H1 (cell line): Measurements from ENCODE around the gene LRRC49. TPM values are rescaled to one million over a fixed set of nuclear protein-coding genes. Genes with fewer than 3 reads are reported as not detected.

Experiments used
- CTCF ChIA-PET: fragments of 300-600 bp; sonication (Branson Sonifier 250); formaldehyde crosslinking; loops from one replicate; lab custom pipeline; 2021; ENCODE audit not compliant: partially characterized antibody; lab: Charles Lee
- POLR2A ChIA-PET: fragments of 300-600 bp; sonication (Branson Sonifier 250); formaldehyde crosslinking; loops from one replicate; lab custom pipeline; 2021; ENCODE audit warnings: inconsistent platforms; ENCODE audit not compliant: partially characterized antibody; lab: Charles Lee
- DNase-seq, 2 experiments: peaks; one replicate each; pipeline versions ENCODE4 v3.0.0 to v3.0.0-alpha.2; 2010 to 2022; ENCODE audit warnings: low spot score in 2 of 2, low read depth in 1 of 2, mixed read lengths in 1 of 2
- FAIRE-seq: peaks from 2 replicates; lab custom pipeline; 2011; peaks lifted over from hg19 to GRCh38; lab: Jason Lieb, UNC
- H2AFZ ChIP-seq: 2 replicates; pipeline ENCODE4 v1.8.1; 2012; ENCODE audit warnings: low read length, inconsistent platforms
- H2AK5ac ChIP-seq: 2 replicates; pipeline ENCODE4 v1.6.1; 2013; ENCODE audit warnings: low read depth, low read length
- H2BK120ac ChIP-seq: replicated peaks from 2 replicates; pipeline ENCODE3; 2013; ENCODE audit warnings: low read depth, low read length, inconsistent platforms
- H2BK12ac ChIP-seq: 2 replicates; pipeline ENCODE4 v1.6.1; 2013; ENCODE audit warnings: low read depth, low read length
- H2BK15ac ChIP-seq: 2 replicates; pipeline ENCODE4 v1.6.1; 2013; ENCODE audit warnings: low read length
- H2BK20ac ChIP-seq: 2 replicates; pipeline ENCODE4 v1.6.1; 2013; ENCODE audit warnings: low read length
- H2BK5ac ChIP-seq: 2 replicates; pipeline ENCODE4 v1.6.1; 2013; ENCODE audit warnings: low read depth, low read length
- H3K14ac ChIP-seq: 2 replicates; pipeline ENCODE4 v1.6.1; 2013; ENCODE audit warnings: inconsistent platforms; ENCODE audit not compliant: insufficient read length
- H3K18ac ChIP-seq: 2 replicates; pipeline ENCODE4 v1.6.1; 2013; ENCODE audit warnings: low read length; ENCODE audit errors: extremely low read depth
- H3K23ac ChIP-seq: 2 replicates; pipeline ENCODE4 v1.6.1; 2013; ENCODE audit warnings: inconsistent platforms; ENCODE audit not compliant: insufficient read length
- H3K23me2 ChIP-seq: 2 replicates; pipeline ENCODE4 v1.6.1; 2013; ENCODE audit warnings: low read depth, low read length
- H3K27ac ChIP-seq: 2 replicates; pipeline ENCODE4 v1.6.1; 2011; ENCODE audit warnings: low read depth, low read length, inconsistent platforms
- H3K27me3 ChIP-seq, 4 experiments: replicated peaks in 1 of 4; 1 replicate in 1 of 4; 2 replicates in 3 of 4; pipeline versions ENCODE4 v1.6.1 to v1.8.1; 2011 to 2013; ENCODE audit warnings: low read length in 3 of 4, mild to moderate bottlenecking in 3 of 4, inconsistent platforms in 2 of 4, mixed read lengths in 2 of 4, moderate library complexity in 1 of 4; ENCODE audit not compliant: control insufficient read depth in 3 of 4, insufficient read depth in 3 of 4; ENCODE audit errors: extremely low read depth in 1 of 4
- H3K36me3 ChIP-seq, 4 experiments: 2 replicates each; pipeline versions ENCODE4 v1.6.1 to v1.8.1; 2011 to 2013; ENCODE audit warnings: mild to moderate bottlenecking in 4 of 4, low read length in 3 of 4, moderate library complexity in 2 of 4, control low read depth in 1 of 4, inconsistent platforms in 1 of 4; ENCODE audit not compliant: insufficient read depth in 4 of 4, control insufficient read depth in 2 of 4
- H3K4ac ChIP-seq: replicated peaks from 2 replicates; pipeline ENCODE3; 2013; ENCODE audit warnings: low read length, low read depth, mixed read lengths, inconsistent platforms; ENCODE audit not compliant: insufficient read length
- H3K4me1 ChIP-seq, 4 experiments: replicated peaks in 1 of 4; 1 replicate in 1 of 4; 2 replicates in 3 of 4; pipeline versions ENCODE4 v1.6.1 to v1.8.1; 2011 to 2013; ENCODE audit warnings: low read length in 3 of 4, inconsistent platforms in 2 of 4, mixed read lengths in 1 of 4; ENCODE audit not compliant: insufficient read depth in 4 of 4, control insufficient read depth in 3 of 4
- H3K4me2 ChIP-seq, 2 experiments: 2 replicates each; pipeline versions ENCODE4 v1.6.1 to v1.8.1; 2011 to 2013; ENCODE audit warnings: low read depth in 2 of 2, low read length in 2 of 2, control low read depth in 1 of 2, inconsistent platforms in 1 of 2, mild to moderate bottlenecking in 1 of 2; ENCODE audit not compliant: insufficient read depth in 1 of 2
- H3K4me3 ChIP-seq, 4 experiments: fragments of 200-600, 300-600 bp in 1 of 4; sonication (generic), shearing (Covaris generic), sonication (Bioruptor Twin) in 1 of 4; 2 replicates each; pipeline versions ENCODE4 v1.5.1 to v1.8.1; 2011 to 2016; ENCODE audit warnings: low read length in 4 of 4, low read depth in 3 of 4, control low read depth in 2 of 4, inconsistent platforms in 2 of 4, mild to moderate bottlenecking in 2 of 4, mixed read lengths in 1 of 4, moderate library complexity in 1 of 4; ENCODE audit not compliant: insufficient read depth in 2 of 4; ENCODE audit errors: extremely low read depth in 1 of 4
- H3K56ac ChIP-seq: replicated peaks from 2 replicates; pipeline ENCODE3; 2013; ENCODE audit warnings: low read depth, mild to moderate bottlenecking, mixed read lengths, low read length, inconsistent platforms; ENCODE audit not compliant: insufficient read length
- H3K79me1 ChIP-seq: 2 replicates; pipeline ENCODE4 v1.6.1; 2013; ENCODE audit warnings: low read depth, low read length, control low read depth
- H3K79me2 ChIP-seq, 2 experiments: 2 replicates each; pipeline versions ENCODE4 v1.6.1 to v1.8.1; 2012 to 2013; ENCODE audit warnings: low read length in 2 of 2, mild to moderate bottlenecking in 2 of 2, inconsistent platforms in 1 of 2; ENCODE audit not compliant: insufficient read depth in 2 of 2, control insufficient read depth in 1 of 2
- H3K9ac ChIP-seq, 4 experiments: replicated peaks in 1 of 4; 1 replicate in 1 of 4; 2 replicates in 3 of 4; pipeline versions ENCODE4 v1.6.1 to v1.8.1; 2011 to 2013; ENCODE audit warnings: low read depth in 3 of 4, low read length in 3 of 4, control low read depth in 2 of 4, mild to moderate bottlenecking in 2 of 4, moderate library complexity in 2 of 4, inconsistent platforms in 1 of 4; ENCODE audit errors: extremely low read depth in 1 of 4
- H3K9me3 ChIP-seq, 2 experiments: 2 replicates each; pipeline versions ENCODE4 v1.6.1 to v1.8.1; 2012 to 2013; ENCODE audit warnings: mild to moderate bottlenecking in 2 of 2, moderate library complexity in 2 of 2, control low read depth in 1 of 2, inconsistent platforms in 1 of 2, low read depth in 1 of 2, low read length in 1 of 2, mixed read lengths in 1 of 2; ENCODE audit not compliant: insufficient read depth in 2 of 2
- H4K20me1 ChIP-seq, 2 experiments: replicated peaks in 1 of 2; 2 replicates each; pipeline versions ENCODE3 to v1.8.1; 2011 to 2013; ENCODE audit warnings: inconsistent platforms in 2 of 2, low read length in 2 of 2, mild to moderate bottlenecking in 1 of 2; ENCODE audit not compliant: insufficient read depth in 2 of 2, control insufficient read depth in 1 of 2
- H4K5ac ChIP-seq: 2 replicates; pipeline ENCODE4 v1.6.1; 2013; ENCODE audit warnings: low read length, low read depth, mixed read lengths, inconsistent platforms; ENCODE audit not compliant: insufficient read length
- H4K8ac ChIP-seq: 2 replicates; pipeline ENCODE4 v1.8.0; 2013; ENCODE audit warnings: mild to moderate bottlenecking, moderate library complexity, low read length, inconsistent platforms; ENCODE audit not compliant: insufficient read depth; ENCODE audit errors: extremely low read depth
- H4K91ac ChIP-seq: replicated peaks from 2 replicates; pipeline ENCODE3; 2013; ENCODE audit warnings: low read length, mixed read lengths, inconsistent platforms; ENCODE audit not compliant: insufficient read length
- CBX8 ChIP-seq: fragments of 300-800, 300-1000 bp; sonication (generic); IDR thresholded peaks from 2 replicates; pipeline ENCODE4 v1.7.1; 2016; ENCODE audit warnings: low read depth, low read length, borderline replicate concordance
- CHD1 ChIP-seq: IDR thresholded peaks from 2 replicates; pipeline ENCODE4 v1.6.1; 2012; ENCODE audit warnings: low read depth, low read length, improper control_type of control experiment
- EGR1 ChIP-seq: IDR thresholded peaks from 2 replicates; pipeline ENCODE4 v1.6.1; 2011; ENCODE audit warnings: low read depth, low read length, borderline replicate concordance
- GABPA ChIP-seq: IDR thresholded peaks from 2 replicates; pipeline ENCODE4 v1.6.1; 2011; ENCODE audit warnings: mild to moderate bottlenecking, low read length, moderate library complexity, borderline replicate concordance; ENCODE audit not compliant: insufficient read depth
- JUN ChIP-seq: IDR thresholded peaks from 2 replicates; pipeline ENCODE4 v1.6.1; 2011; ENCODE audit warnings: low read depth, mild to moderate bottlenecking, improper control_type of control experiment, low read length
- JUND ChIP-seq: IDR thresholded peaks from 2 replicates; pipeline ENCODE4 v1.6.1; 2011; ENCODE audit warnings: mild to moderate bottlenecking, improper control_type of control experiment, low read length
- NANOG ChIP-seq: IDR thresholded peaks from 2 replicates; pipeline ENCODE4 v1.6.1; 2011; ENCODE audit warnings: low read length, low read depth, mild to moderate bottlenecking, inconsistent platforms; ENCODE audit not compliant: insufficient read depth, poor library complexity, severe bottlenecking
- POLR2A ChIP-seq, 2 experiments: IDR thresholded peaks; 1 replicate in 1 of 2; 2 replicates in 1 of 2; pipeline ENCODE4 v1.6.1; 2011; ENCODE audit warnings: low read depth in 2 of 2, low read length in 2 of 2, mild to moderate bottlenecking in 2 of 2; ENCODE audit errors: control extremely low read depth in 1 of 2
- SAP30 ChIP-seq: fragments of 300-600 bp; sonication (generic); IDR thresholded peaks from 2 replicates; pipeline ENCODE4 v1.7.1; 2012; ENCODE audit warnings: low read length, moderate library complexity, mild to moderate bottlenecking, inconsistent platforms; ENCODE audit not compliant: insufficient read depth, insufficient replicate concordance
- SP4 ChIP-seq: IDR thresholded peaks from 2 replicates; pipeline ENCODE4 v1.6.1; 2012; ENCODE audit warnings: low read length, inconsistent platforms
- TAF1 ChIP-seq: IDR thresholded peaks from 2 replicates; pipeline ENCODE4 v1.6.1; 2011; ENCODE audit warnings: mild to moderate bottlenecking, low read depth, low read length
- TEAD4 ChIP-seq: IDR thresholded peaks from 2 replicates; pipeline ENCODE4 v1.6.1; 2012; ENCODE audit warnings: low read depth, low read length, inconsistent platforms, mixed read lengths
- WGBS, 2 experiments: shearing (Covaris generic) in 1 of 2; methylation state at CpG; one replicate each; pipeline versions ENCODE4 v1.1.6 to v1.1.7; 2013 to 2015; ENCODE audit warnings: low lambda C conversion rate in 2 of 2, mixed read lengths in 2 of 2, inconsistent platforms in 1 of 2, low coverage in 1 of 2, missing lambda C conversion rate in 1 of 2; ENCODE audit not compliant: insufficient replicate concordance in 2 of 2, insufficient coverage in 1 of 2, insufficient read length in 1 of 2; ENCODE audit errors: extremely low coverage in 1 of 2, missing lambda C conversion rate in 1 of 2; 5-methylcytosine and 5-hydroxymethylcytosine counted together
- polyA plus RNA-seq, 7 experiments: library from polyadenylated mRNA; depleted of rRNA in 3 of 7; stranded (reverse) in 5 of 7; unstranded in 2 of 7; fragments of >200 nt in 5 of 7; fragments of 200-250 nt in 2 of 7; gene quantifications; 1 replicate in 5 of 7; 2 replicates in 1 of 7; 4 replicates in 1 of 7; pipeline versions ENCODE4 v1.2.1 to v1.2.3, GENCODE V29; 2011 to 2013; ENCODE audit warnings: missing spikeins in 2 of 7, mixed read lengths in 2 of 7
- total RNA-seq: library from RNA; stranded (reverse); fragmentation: NEBNext Ultra II Directional; extraction: Animal tissue kit (Norgen Biotek cat#: 25700); gene quantifications from 2 replicates; pipeline ENCODE4 v1.2.1, GENCODE V29; 2021
- TF ChIP-seq, protein P1 (sequence below): IDR thresholded peaks from 2 replicates; pipeline ENCODE4 v1.6.1; 2012; ENCODE audit warnings: inconsistent platforms
- TF ChIP-seq, protein P2 (sequence below): IDR thresholded peaks from 2 replicates; pipeline ENCODE4 v1.6.1; 2012; ENCODE audit warnings: inconsistent platforms

The LRRC49 gene
- total and polyA plus RNA-seq, 2 of the 8 experiments (the other 6 are each of a cell fraction or from before 2014, with no cell fraction given): 5.0 to 10.4 TPM

DNA sequence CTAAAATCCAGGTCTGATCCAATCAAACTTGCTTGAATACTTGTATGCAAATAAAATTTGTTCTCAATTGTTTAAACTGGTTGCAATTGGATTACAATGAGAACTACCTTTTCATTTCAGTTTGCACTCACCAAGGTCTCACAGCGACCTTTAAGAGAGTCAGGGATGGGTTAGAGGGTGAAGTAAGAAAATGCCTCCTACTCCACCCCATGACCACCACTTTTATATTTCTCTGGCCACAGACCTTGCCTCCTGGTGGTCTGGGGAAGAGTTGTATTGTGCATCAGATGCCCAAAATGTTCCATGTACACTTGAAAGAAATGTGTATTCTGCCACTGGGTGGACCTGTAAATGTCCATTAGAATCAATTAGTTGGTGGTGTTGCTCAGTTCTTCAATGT lies 206.3 kb downstream of the LRRC49 start:
- no peak overlapping the region for H2BK12ac ChIP-seq
- ChIA-PET POLR2A (no interaction called here), CTCF (no interaction called here)
- H3K9me3 ChIP-seq: no peaks in the 10 kb centered on the region
- no peaks in the 10 kb centered on the region for H3K23me2 ChIP-seq
- H2AFZ ChIP-seq: no peak overlapping the region
- H4K8ac ChIP-seq: no peak overlapping the region
- H3K79me1 ChIP-seq: no peaks in the 10 kb centered on the region
- H3K4me2 ChIP-seq: no peak overlapping the region
- no peaks in the 10 kb centered on the region for H3K36me3 ChIP-seq
- no peak overlapping the region for H2BK120ac ChIP-seq
- no peak overlapping the region for H2BK5ac ChIP-seq
- no peak overlapping the region for H3K9ac ChIP-seq
- FAIRE-seq (no peak), DNase-seq (no peak)
- no peak overlapping the region for H2BK15ac ChIP-seq
- H3K56ac ChIP-seq: no peak overlapping the region
- H3K4me1 ChIP-seq: no peaks in the 10 kb centered on the region
- no peak overlapping the region for H3K18ac ChIP-seq
- H3K79me2 ChIP-seq: no peaks in the 10 kb centered on the region
- H3K4ac ChIP-seq: no peak overlapping the region
- peaks cover 0 to 1% (median 0%) of the 10 kb centered on the region in 4 experiments; a peak in 2 of 7 replicates for H3K27me3 ChIP-seq
- no peak for TF ChIP-seq JUN
- TF ChIP-seq TEAD4: no peak
- TF ChIP-seq NANOG: no peak
- no peak for TF ChIP-seq JUND
- no peak for TF ChIP-seq POLR2A (IDR thresholded peaks at IDR 0.05; ENCODE audit: control extremely low read depth in 1 of 2, low read depth in 2 of 2, low read length in 2 of 2)
- no peak for TF ChIP-seq GABPA
- TF ChIP-seq CHD1: no peak
- no peak for TF ChIP-seq EGR1
- TF ChIP-seq, protein P1, sequence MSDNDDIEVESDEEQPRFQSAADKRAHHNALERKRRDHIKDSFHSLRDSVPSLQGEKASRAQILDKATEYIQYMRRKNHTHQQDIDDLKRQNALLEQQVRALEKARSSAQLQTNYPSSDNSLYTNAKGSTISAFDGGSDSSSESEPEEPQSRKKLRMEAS: no peak
- no peak for TF ChIP-seq SAP30
- no peak for TF ChIP-seq CBX8
- no peak for TF ChIP-seq SP4
- no peak for TF ChIP-seq TAF1
- TF ChIP-seq, protein P2, sequence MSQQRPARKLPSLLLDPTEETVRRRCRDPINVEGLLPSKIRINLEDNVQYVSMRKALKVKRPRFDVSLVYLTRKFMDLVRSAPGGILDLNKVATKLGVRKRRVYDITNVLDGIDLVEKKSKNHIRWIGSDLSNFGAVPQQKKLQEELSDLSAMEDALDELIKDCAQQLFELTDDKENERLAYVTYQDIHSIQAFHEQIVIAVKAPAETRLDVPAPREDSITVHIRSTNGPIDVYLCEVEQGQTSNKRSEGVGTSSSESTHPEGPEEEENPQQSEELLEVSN: no peak
- no peak overlapping the region for H3K27ac ChIP-seq
- no peak overlapping the region for H2BK20ac ChIP-seq
- 71% methylated on average over 1 of the region's 1 CpG; no CpG with 5 or more reads in 1 of the 2 experiments for WGBS, 2 experiments
- no peak overlapping the region for H4K5ac ChIP-seq
- no peak overlapping the region for H2AK5ac ChIP-seq
- H3K14ac ChIP-seq: no peak overlapping the region
- no peak overlapping the region for H4K91ac ChIP-seq
- no peak overlapping the region for H3K23ac ChIP-seq
- no peak overlapping the region for H3K4me3 ChIP-seq
- no peaks in the 10 kb centered on the region for H4K20me1 ChIP-seq
